K562 (cell line): ENCODE data around the gene SEBOX. TPM values are rescaled to one million over a fixed set of nuclear protein-coding genes. Genes with fewer than 3 reads are reported as not detected.

Source experiments
- ATAC-seq: fragments of 200-7000 bp; cut with Tn5 transposase; 3 replicates; pipeline ENCODE4 v1.9.1; 2020; ENCODE audit warnings: moderate library complexity
- BruUV-seq: library from RNA; stranded (reverse); fragments of 400-500 nt; replicated peaks from 2 replicates; lab custom pipeline; 2021; lab: Mats Ljungman, UMichigan
- CTCF ChIA-PET: fragments of 300-600 bp; formaldehyde crosslinking; extraction: SDS; loops from one replicate; lab custom pipeline; 2021; ENCODE audit warnings: low intra/inter-chr PET ratio; lab: Yijun Ruan, JAX
- POLR2A ChIA-PET: fragments of 300-600, 350-650 bp; sonication (Branson Sonifier 250); formaldehyde crosslinking; extraction: SDS; loops from one replicate; lab custom pipeline; 2021; ENCODE audit warnings: antibody characterized with exemption, inconsistent platforms; lab: Yijun Ruan, JAX
- DNase-seq, 4 experiments: peaks; one replicate each; pipeline versions ENCODE4 v3.0.0 to v3.0.0-alpha.2; 2011 to 2018; ENCODE audit warnings: low spot score in 3 of 4, mixed read lengths in 3 of 4; ENCODE audit errors: extremely low read depth in 1 of 4
- FAIRE-seq: peaks from 2 replicates; lab custom pipeline; 2011; peaks lifted over from hg19 to GRCh38; lab: Jason Lieb, UNC
- H2AFZ ChIP-seq: 2 replicates; pipeline ENCODE4 v1.6.0; 2011; ENCODE audit warnings: low read depth, low read length, control low read depth, inconsistent platforms
- H3K27ac ChIP-seq: fragments of 200-600 bp; 3 replicates; pipeline ENCODE4 v1.8.0; 2011; ENCODE audit warnings: low read depth, mild to moderate bottlenecking, control low read depth, inconsistent platforms, low read length, moderate library complexity, mixed read lengths; ENCODE audit errors: extremely low read depth
- H3K27me3 ChIP-seq, 2 experiments: fragments of 300-600 bp in 1 of 2; 2 replicates in 1 of 2; 3 replicates in 1 of 2; pipeline versions ENCODE4 v1.6.0 to v1.8.0; 2011; ENCODE audit warnings: inconsistent platforms in 2 of 2, low read length in 2 of 2, mild to moderate bottlenecking in 1 of 2, mixed read lengths in 1 of 2, moderate library complexity in 1 of 2; ENCODE audit not compliant: control insufficient read depth in 2 of 2, insufficient read depth in 2 of 2
- H3K36me3 ChIP-seq: fragments of 300-600 bp; 3 replicates; pipeline ENCODE4 v1.8.0; 2011; ENCODE audit warnings: mild to moderate bottlenecking, low read length, inconsistent platforms; ENCODE audit not compliant: control insufficient read depth, insufficient read depth
- H3K4me1 ChIP-seq, 2 experiments: fragments of 200-600 bp in 1 of 2; replicated peaks in 1 of 2; 2 replicates in 1 of 2; 3 replicates in 1 of 2; pipeline versions ENCODE4 v1.5.1 to v1.8.0; 2011; ENCODE audit warnings: inconsistent platforms in 2 of 2, low read length in 2 of 2, mild to moderate bottlenecking in 1 of 2, mixed read lengths in 1 of 2, moderate library complexity in 1 of 2; ENCODE audit not compliant: control insufficient read depth in 2 of 2, insufficient read depth in 2 of 2
- H3K4me2 ChIP-seq: 2 replicates; pipeline ENCODE4 v1.6.1; 2011; ENCODE audit warnings: low read length, control low read depth, inconsistent platforms, mixed read lengths; ENCODE audit not compliant: insufficient read depth
- H3K4me3 ChIP-seq: fragments of 200-600 bp; sonication (generic), shearing (Covaris generic); 2 replicates; pipeline ENCODE4 v1.5.1; 2016; ENCODE audit warnings: control low read depth, inconsistent platforms
- H3K79me2 ChIP-seq: fragments of 200-600 bp; 3 replicates; pipeline ENCODE4 v1.8.0; 2011; ENCODE audit warnings: low read length, inconsistent platforms; ENCODE audit not compliant: control insufficient read depth, insufficient read depth
- H3K9ac ChIP-seq, 2 experiments: 2 replicates each; pipeline versions ENCODE4 v1.6.0 to v1.6.1; 2011; ENCODE audit warnings: low read depth in 2 of 2, low read length in 2 of 2, control low read depth in 1 of 2, inconsistent platforms in 1 of 2, mild to moderate bottlenecking in 1 of 2, mixed read lengths in 1 of 2; ENCODE audit not compliant: insufficient read depth in 1 of 2
- H3K9me1 ChIP-seq: one replicate; pipeline ENCODE4 v1.6.0; 2011; ENCODE audit warnings: inconsistent platforms, mild to moderate bottlenecking, low read length, moderate library complexity; ENCODE audit not compliant: control insufficient read depth, insufficient read depth
- H3K9me3 ChIP-seq: replicated peaks from 2 replicates; pipeline ENCODE4 v1.5.1; 2011; ENCODE audit warnings: low read depth, low read length, inconsistent platforms; ENCODE audit not compliant: control insufficient read depth, insufficient read depth
- H4K20me1 ChIP-seq: replicated peaks from 2 replicates; pipeline ENCODE4 v1.6.1; 2011; ENCODE audit warnings: low read length, inconsistent platforms, mixed read lengths; ENCODE audit not compliant: control insufficient read depth, insufficient read depth
- BCOR ChIP-seq: fragments of 450-650 bp; IDR thresholded peaks from 2 replicates; pipeline ENCODE4 v1.6.1; 2016
- ELF1 ChIP-seq: fragments of 200-800 bp; sonication (Bioruptor generic); IDR thresholded peaks from 2 replicates; pipeline ENCODE4 v1.6.1; 2016; ENCODE audit warnings: missing genetic modification characterization, missing compliant biosample characterization
- ESRRB ChIP-seq: fragments of 250-450 bp; sonication (Bioruptor Pico); IDR thresholded peaks from 2 replicates; pipeline ENCODE4 v1.5.0; 2020; ENCODE audit warnings: mild to moderate bottlenecking, moderate library complexity, borderline replicate concordance
- HDAC2 ChIP-seq: fragments of 450-650 bp; IDR thresholded peaks from 2 replicates; pipeline ENCODE4 v1.6.1; 2016; ENCODE audit warnings: mild to moderate bottlenecking
- JUNB ChIP-seq: fragments of 450-650 bp; formaldehyde crosslinking; conservative IDR thresholded peaks from 2 replicates; pipeline ENCODE4 v1.4.0; 2020; ENCODE audit warnings: mild to moderate bottlenecking
- SIN3A ChIP-seq, 2 experiments: fragments of 150-350 bp in 1 of 2; IDR thresholded peaks; 2 replicates each; pipeline ENCODE4 v1.6.1; 2011 to 2016; ENCODE audit warnings: borderline replicate concordance in 2 of 2, low read depth in 2 of 2, low read length in 2 of 2, mild to moderate bottlenecking in 2 of 2, moderate library complexity in 2 of 2; ENCODE audit not compliant: control insufficient read depth in 1 of 2
- TEAD2 ChIP-seq: fragments of 450-650 bp; IDR thresholded peaks from 2 replicates; pipeline ENCODE4 v1.6.1; 2016; ENCODE audit warnings: missing genetic modification characterization, control low read depth, missing compliant biosample characterization
- WGBS: fragments of 100-300 bp; shearing (Covaris generic); methylation state at CpG from one replicate; pipeline ENCODE4 v1.1.6; 2016; ENCODE audit warnings: low coverage, mixed read lengths; ENCODE audit not compliant: insufficient coverage; ENCODE audit errors: missing lambda C conversion rate; 5-methylcytosine and 5-hydroxymethylcytosine counted together
- in situ Hi-C: fragments of 300-500 bp; cut with MboI; formaldehyde crosslinking; loops from 4 replicates; pipeline ENCODE4 v1.15.0; 2018; ENCODE audit warnings: inconsistent platforms, mixed read lengths
- intact Hi-C: fragments of 100-400 bp; cut with micrococcal nuclease; formaldehyde crosslinking; loops from 2 replicates; pipeline ENCODE4 v1.14.2; 2022
- polyA plus RNA-seq, 8 experiments: library from polyadenylated mRNA; depleted of rRNA in 4 of 8; stranded (reverse) in 5 of 8; unstranded in 3 of 8; fragments of >200 nt; fragmentation: Nextera tagmentation in 2 of 8; fragmentation: Illumina TruSeq in 1 of 8; extraction: Ambion mirVana in 2 of 8; extraction: Trizol in 1 of 8; gene quantifications; 2 replicates each; pipeline versions ENCODE4 v1.2.1 to v1.2.3, GENCODE V29; 2011 to 2014; ENCODE audit warnings: inconsistent platforms in 1 of 8, missing spikeins in 1 of 8
- total RNA-seq, 7 experiments: library from RNA; depleted of rRNA in 6 of 7; stranded (reverse); fragments of >200 nt in 6 of 7; fragmentation: Illumina TruSeq in 2 of 7; extraction: Trizol in 2 of 7; gene quantifications; 2 replicates each; pipeline versions ENCODE4 v1.2.1 to v1.2.3, GENCODE V29; 2011 to 2021; ENCODE audit warnings: low replicate concordance in 1 of 7
- TF ChIP-seq, protein P1 (sequence below): conservative IDR thresholded peaks from 2 replicates; pipeline ENCODE4 v1.6.1; 2011; ENCODE audit warnings: low read depth, mild to moderate bottlenecking, low read length; ENCODE audit not compliant: control insufficient read depth
- TF ChIP-seq, protein P2 (sequence below), 2 experiments: fragments of 450-650 bp in 1 of 2; sonication (generic) in 1 of 2; formaldehyde crosslinking; conservative IDR thresholded peaks; 2 replicates each; pipeline versions ENCODE4 v1.4.0 to v1.8.1; 2020 to 2022; ENCODE audit warnings: mild to moderate bottlenecking in 1 of 2, missing genetic modification reagents in 1 of 2

Gene SEBOX
- total and polyA plus RNA-seq, 9 of the 15 experiments (the other 6 are each of a cell fraction or from before 2014, with no cell fraction given), result not detected

DNA sequence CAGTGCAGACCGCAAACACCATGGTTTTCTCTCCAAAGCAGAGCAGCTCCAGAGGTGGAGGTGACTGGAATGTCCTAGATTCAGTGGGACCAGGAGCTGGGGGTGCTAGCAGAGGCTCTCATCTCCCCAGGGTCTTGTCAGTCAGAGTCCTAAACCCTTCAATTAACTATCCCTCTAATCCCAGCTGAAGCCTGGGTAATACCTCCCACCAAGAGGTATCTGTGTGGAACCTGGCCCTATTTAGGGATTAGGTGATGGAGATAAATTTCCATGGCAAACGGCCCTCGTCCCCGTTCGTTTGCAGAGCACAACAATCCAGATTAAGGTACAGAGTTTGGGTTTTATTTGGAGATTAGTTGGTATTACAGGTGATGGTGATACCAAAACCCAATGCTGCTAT, 1.8 kb downstream of the SEBOX start:
- Histone ChIP-seq H3K79me2 (peaks cover 7% of the 10 kb centered on the region), H3K27ac (no peak overlapping the region), H3K9me3 (no peaks in the 10 kb centered on the region), H2AFZ (no peak overlapping the region), H3K4me1 (peaks cover 5 to 10% of the 10 kb centered on the region in 2 experiments; a peak in 3 of 5 replicates), H3K4me3 (no peak overlapping the region), H3K27me3 (no peaks in the 10 kb centered on the region), H3K9ac (no peak overlapping the region), H3K36me3 (peaks cover 53% of the 10 kb centered on the region), H4K20me1 (no peaks in the 10 kb centered on the region), H3K4me2 (no peak overlapping the region), H3K9me1 (no peaks in the 10 kb centered on the region)
- in situ Hi-C loops (no loop called here), intact Hi-C loops (no loop called here)
- FAIRE-seq (no peak), DNase-seq (no peak), ATAC-seq (no peak)
- WGBS, result 89% methylated on average over 5 of the region's 5 CpGs
- ChIA-PET CTCF (no interaction called here), POLR2A (interaction anchor here (0.6 kb wide), 2 partner anchors 86 to 552 kb away, joined by 3 read pairs; no protein-coding TSS in a partner anchor)
- TF ChIP-seq, protein P1, sequence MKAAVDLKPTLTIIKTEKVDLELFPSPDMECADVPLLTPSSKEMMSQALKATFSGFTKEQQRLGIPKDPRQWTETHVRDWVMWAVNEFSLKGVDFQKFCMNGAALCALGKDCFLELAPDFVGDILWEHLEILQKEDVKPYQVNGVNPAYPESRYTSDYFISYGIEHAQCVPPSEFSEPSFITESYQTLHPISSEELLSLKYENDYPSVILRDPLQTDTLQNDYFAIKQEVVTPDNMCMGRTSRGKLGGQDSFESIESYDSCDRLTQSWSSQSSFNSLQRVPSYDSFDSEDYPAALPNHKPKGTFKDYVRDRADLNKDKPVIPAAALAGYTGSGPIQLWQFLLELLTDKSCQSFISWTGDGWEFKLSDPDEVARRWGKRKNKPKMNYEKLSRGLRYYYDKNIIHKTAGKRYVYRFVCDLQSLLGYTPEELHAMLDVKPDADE, result no peak
- TF ChIP-seq, protein P2, sequence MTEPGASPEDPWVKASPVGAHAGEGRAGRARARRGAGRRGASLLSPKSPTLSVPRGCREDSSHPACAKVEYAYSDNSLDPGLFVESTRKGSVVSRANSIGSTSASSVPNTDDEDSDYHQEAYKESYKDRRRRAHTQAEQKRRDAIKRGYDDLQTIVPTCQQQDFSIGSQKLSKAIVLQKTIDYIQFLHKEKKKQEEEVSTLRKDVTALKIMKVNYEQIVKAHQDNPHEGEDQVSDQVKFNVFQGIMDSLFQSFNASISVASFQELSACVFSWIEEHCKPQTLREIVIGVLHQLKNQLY (CRISPR knock-in tag; conservative IDR thresholded peaks at IDR 0.05), result no peak
- TF ChIP-seq ELF1 (tag) (no peak), TEAD2 (tag) (no peak), BCOR (no peak), JUNB (no peak), HDAC2 (no peak), ESRRB (CRISPR knock-in tag) (no peak), SIN3A (IDR thresholded peaks at IDR 0.05; ENCODE audit: borderline replicate concordance in 2 of 2, control insufficient read depth in 1 of 2, low read depth in 2 of 2, low read length in 2 of 2) (no peak)
- BruUV-seq, result no TSS peak
